Measurements from ENCODE around the gene POLR1F.

- TF ChIP-seq CTCF (IDR thresholded peaks at IDR 0.05; ENCODE audit: insufficient read depth, low read length, poor library complexity, severe bottlenecking) (no peak), EZH2phosphoT487 (conservative IDR thresholded peaks at IDR 0.05; ENCODE audit: low read length) (no peak)
Measured at GRCh38 chr7:19701471-19701870, 7.4 kb downstream of the POLR1F start.

Measured in SU-DHL-6 (cell line).